Naive thymus-derived CD4-positive, alpha-beta T cell (primary cell): Measurements from ENCODE around the gene GTF3C2. TPM values are rescaled to one million over a fixed set of nuclear protein-coding genes. Genes with fewer than 3 reads are reported as not detected.

Source experiments
- ATAC-seq: fragments of 150-1000 bp; cut with Tn5 transposase; 2 replicates; pipeline ENCODE4 v1.10.0; 2021; ENCODE audit warnings: mild to moderate bottlenecking, moderate library complexity
- CTCF ChIA-PET: fragments of 350-600 bp; sonication (Branson Sonifier 250); formaldehyde crosslinking; loops from one replicate; lab custom pipeline; 2021; ENCODE audit warnings: antibody characterized with exemption; lab: Charles Lee
- POLR2A ChIA-PET: fragments of 350-600 bp; sonication (Branson Sonifier 250); formaldehyde crosslinking; loops from one replicate; lab custom pipeline; 2021; ENCODE audit warnings: antibody characterized with exemption, inconsistent platforms; lab: Charles Lee
- DNase-seq, 9 donors: peaks; one replicate each; pipeline versions ENCODE4 v3.0.0 to v3.0.0-alpha.2; 2020 to 2022; ENCODE audit warnings: mixed read lengths in 1 of 9
- H3K27ac ChIP-seq: one replicate; pipeline ENCODE4 v1.7.0; 2013; ENCODE audit warnings: mild to moderate bottlenecking, low read depth, low read length, moderate library complexity
- H3K27me3 ChIP-seq, 2 donors: one replicate each; pipeline ENCODE4 v1.7.0; 2013; ENCODE audit warnings: low read length in 2 of 2, mild to moderate bottlenecking in 2 of 2, moderate library complexity in 2 of 2; ENCODE audit not compliant: control insufficient read depth in 2 of 2, insufficient read depth in 2 of 2
- H3K36me3 ChIP-seq, 3 experiments: 1 replicate in 2 of 3; 2 replicates in 1 of 3; pipeline ENCODE4 v1.7.0; 2013; ENCODE audit warnings: low read length in 3 of 3, mild to moderate bottlenecking in 3 of 3, moderate library complexity in 1 of 3; ENCODE audit not compliant: insufficient read depth in 3 of 3, control insufficient read depth in 2 of 3
- H3K4me1 ChIP-seq, 2 donors: one replicate each; pipeline ENCODE4 v1.7.0; 2013; ENCODE audit warnings: low read length in 2 of 2, mild to moderate bottlenecking in 2 of 2, moderate library complexity in 1 of 2; ENCODE audit not compliant: control insufficient read depth in 2 of 2, insufficient read depth in 2 of 2
- H3K4me3 ChIP-seq: 2 replicates; pipeline ENCODE4 v1.7.0; 2013; ENCODE audit warnings: mild to moderate bottlenecking, low read length
- H3K9me3 ChIP-seq, 3 experiments: 1 replicate in 2 of 3; 2 replicates in 1 of 3; pipeline ENCODE4 v1.7.0; 2013; ENCODE audit warnings: low read length in 3 of 3; ENCODE audit not compliant: control insufficient read depth in 2 of 3
- H3K27ac Mint-ChIP-seq, 9 donors: one replicate each; pipeline ENCODE4 v1.8.0; 2020 to 2022; ENCODE audit warnings: mixed read lengths in 9 of 9, mild to moderate bottlenecking in 8 of 9, moderate library complexity in 5 of 9, inconsistent platforms in 2 of 9
- H3K27me3 Mint-ChIP-seq, 5 donors: one replicate each; pipeline ENCODE4 v1.8.0; 2021 to 2022; ENCODE audit warnings: mixed read lengths in 5 of 5, mild to moderate bottlenecking in 1 of 5
- H3K36me3 Mint-ChIP-seq, 5 donors: one replicate each; pipeline ENCODE4 v1.8.0; 2020 to 2022; ENCODE audit warnings: mixed read lengths in 5 of 5, mild to moderate bottlenecking in 3 of 5, inconsistent platforms in 1 of 5
- H3K4me1 Mint-ChIP-seq, 7 donors: one replicate each; pipeline ENCODE4 v1.8.0; 2020 to 2022; ENCODE audit warnings: mixed read lengths in 7 of 7, mild to moderate bottlenecking in 3 of 7, inconsistent platforms in 1 of 7
- H3K4me3 Mint-ChIP-seq, 10 donors: one replicate each; pipeline ENCODE4 v1.8.0; 2020 to 2022; ENCODE audit warnings: mild to moderate bottlenecking in 10 of 10, mixed read lengths in 10 of 10, moderate library complexity in 6 of 10, inconsistent platforms in 2 of 10
- H3K9me3 Mint-ChIP-seq, 11 donors: one replicate each; pipeline ENCODE4 v1.8.0; 2020 to 2022; ENCODE audit warnings: mixed read lengths in 11 of 11, mild to moderate bottlenecking in 4 of 11, inconsistent platforms in 1 of 11, moderate library complexity in 1 of 11
- intact Hi-C, 2 donors: fragments of 100-400 bp; cut with micrococcal nuclease; formaldehyde crosslinking; loops; one replicate each; pipeline ENCODE4 v1.15.1; 2023
- polyA plus RNA-seq, 2 donors: library from polyadenylated mRNA; unstranded; fragments of 300-500 nt; fragmentation: Illumina TruSeq; gene quantifications; one replicate each; pipeline ENCODE4 v1.2.3, GENCODE V29; 2021
- total RNA-seq, 6 experiments: library from RNA in 5 of 6; stranded (reverse) in 5 of 6; gene quantifications; 1 replicate in 5 of 6; 2 replicates in 1 of 6; pipeline ENCODE4 v1.2.3 and lab custom pipeline; 2021 to 2026

GTF3C2 gene
- total and polyA plus RNA-seq, 7 experiments from 2014 or later = 26.6 to 106 (median 77.9) TPM

- Histone ChIP-seq H3K4me1 (no peaks in the 10 kb centered on the region), H3K4me3 (no peak overlapping the region), H3K36me3 (no peaks in the 10 kb centered on the region), H3K9me3 (no peaks in the 10 kb centered on the region), H3K27me3 (no peaks in the 10 kb centered on the region), H3K27ac (no peak overlapping the region)
- ATAC-seq = no peak
- Mint-ChIP-seq H3K4me1 (peaks cover 0 to 2% (median 0%) of the 10 kb centered on the region in 7 donors), H3K27me3 (peaks cover 7 to 55% (median 19%) of the 10 kb centered on the region in 5 donors), H3K27ac (no peak overlapping the region), H3K4me3 (no peak overlapping the region), H3K9me3 (no peaks in the 10 kb centered on the region), H3K36me3 (no peaks in the 10 kb centered on the region)
- no peak for DNase-seq
- CTCF ChIA-PET = no interaction called here
- intact Hi-C loops = no loop called here
- POLR2A ChIA-PET = no interaction called here
Observed at GRCh38 chr2:27291865-27292264, 64.7 kb downstream of the GTF3C2 start.

GRCh38 chr2:27290549-27290948 lies 66.0 kb downstream of the GTF3C2 start:
- Mint-ChIP-seq H3K4me3 (no peak overlapping the region), H3K27me3 (peaks cover 5 to 62% (median 16%) of the 10 kb centered on the region in 5 donors), H3K9me3 (no peaks in the 10 kb centered on the region), H3K36me3 (no peaks in the 10 kb centered on the region), H3K4me1 (peaks cover 0 to 2% (median 0%) of the 10 kb centered on the region in 7 donors), H3K27ac (no peak overlapping the region)
- ATAC-seq (no peak), DNase-seq (no peak)
- Histone ChIP-seq H3K4me3 (no peak overlapping the region), H3K4me1 (no peaks in the 10 kb centered on the region), H3K27me3 (no peaks in the 10 kb centered on the region), H3K9me3 (no peaks in the 10 kb centered on the region), H3K27ac (no peak overlapping the region), H3K36me3 (no peaks in the 10 kb centered on the region)
- ChIA-PET CTCF (interaction anchor here (1.0 kb wide), 1 partner anchor 11 kb away, joined by 3 read pairs; no protein-coding TSS in a partner anchor), POLR2A (no interaction called here)
- intact Hi-C loops = no loop called here

GRCh38 chr2:27288610-27289009 lies 68.0 kb downstream of the GTF3C2 start:
- POLR2A ChIA-PET = no interaction called here

GRCh38 chr2:27285481-27285880 lies 71.1 kb downstream of the GTF3C2 start:
- CTCF ChIA-PET = no interaction called here
- H3K27me3 Mint-ChIP-seq = peaks cover 12 to 59% (median 24%) of the 10 kb centered on the region in 5 donors
- POLR2A ChIA-PET = no interaction called here
- ATAC-seq = no peak
- Histone ChIP-seq H3K9me3 (no peaks in the 10 kb centered on the region), H3K36me3 (no peaks in the 10 kb centered on the region), H3K27me3 (no peaks in the 10 kb centered on the region), H3K4me3 (no peak overlapping the region), H3K27ac (no peak overlapping the region), H3K4me1 (no peaks in the 10 kb centered on the region)
- no peak overlapping the region for H3K27ac Mint-ChIP-seq
- H3K4me3 Mint-ChIP-seq = no peak overlapping the region
- no peaks in the 10 kb centered on the region for H3K4me1 Mint-ChIP-seq
- DNase-seq = no peak
- no peaks in the 10 kb centered on the region for H3K36me3 Mint-ChIP-seq
- H3K9me3 Mint-ChIP-seq = no peaks in the 10 kb centered on the region
- intact Hi-C loops = no loop called here

More at GRCh38 chr2:27288610-27289009, 68.0 kb downstream of the GTF3C2 start:
- CTCF ChIA-PET = interaction anchor here (1.2 to 1.7 kb wide), 2 partner anchors 9 to 29 kb away, joined by 3 to 6 read pairs; no protein-coding TSS in a partner anchor
- Mint-ChIP-seq H3K27ac (no peak overlapping the region), H3K36me3 (no peaks in the 10 kb centered on the region), H3K4me3 (no peak overlapping the region), H3K9me3 (no peaks in the 10 kb centered on the region), H3K27me3 (peaks cover 5 to 76% (median 16%) of the 10 kb centered on the region in 5 donors), H3K4me1 (peaks cover 0 to 2% (median 0%) of the 10 kb centered on the region in 7 donors)
- Histone ChIP-seq H3K4me1 (no peaks in the 10 kb centered on the region), H3K9me3 (no peaks in the 10 kb centered on the region), H3K27me3 (no peaks in the 10 kb centered on the region), H3K4me3 (no peak overlapping the region), H3K27ac (no peak overlapping the region), H3K36me3 (no peaks in the 10 kb centered on the region)
- DNase-seq (no peak), ATAC-seq (no peak)
- intact Hi-C loops = no loop called here

GRCh38 chr2:27284996-27285395 lies 71.6 kb downstream of the GTF3C2 start:
- H3K27me3 ChIP-seq = no peaks in the 10 kb centered on the region
- ATAC-seq (no peak), DNase-seq (no peak)
- Mint-ChIP-seq H3K36me3 (no peaks in the 10 kb centered on the region), H3K4me3 (no peak overlapping the region), H3K27ac (no peak overlapping the region), H3K27me3 (peaks cover 12 to 59% (median 26%) of the 10 kb centered on the region in 5 donors), H3K9me3 (no peaks in the 10 kb centered on the region), H3K4me1 (peaks cover 0 to 1% (median under 1%) of the 10 kb centered on the region in 7 donors)
- intact Hi-C loops = no loop called here
- H3K4me3 ChIP-seq = no peak overlapping the region
- H3K4me1 ChIP-seq = no peaks in the 10 kb centered on the region
- H3K27ac ChIP-seq = no peak overlapping the region
- ChIA-PET CTCF (interaction anchor here (1.3 kb wide), 1 partner anchor 62 kb away, joined by 3 read pairs; no protein-coding TSS in a partner anchor), POLR2A (no interaction called here)
- H3K9me3 ChIP-seq = no peaks in the 10 kb centered on the region
- H3K36me3 ChIP-seq = no peaks in the 10 kb centered on the region

- H3K27me3 ChIP-seq = no peaks in the 10 kb centered on the region
- CTCF ChIA-PET = interaction anchor here (0.6 to 1.7 kb wide), 7 partner anchors 10 to 321 kb away, joined by 3 to 6 read pairs (median 4); no protein-coding TSS in a partner anchor
- Mint-ChIP-seq H3K4me3 (peak overlapping the region in 1 of 10 donors; percentile 35), H3K36me3 (no peaks in the 10 kb centered on the region), H3K9me3 (no peaks in the 10 kb centered on the region), H3K27me3 (peaks cover 12 to 47% (median 22%) of the 10 kb centered on the region in 5 donors), H3K27ac (no peak overlapping the region), H3K4me1 (peaks cover 0 to 5% (median 4%) of the 10 kb centered on the region in 7 donors)
- DNase-seq (no peak), ATAC-seq (no peak)
- no peaks in the 10 kb centered on the region for H3K4me1 ChIP-seq
- POLR2A ChIA-PET = interaction anchor here (1.1 kb wide), 1 partner anchor 19 kb away, joined by 3 read pairs; no protein-coding TSS in a partner anchor
- no peak overlapping the region for H3K4me3 ChIP-seq
- no peaks in the 10 kb centered on the region for H3K9me3 ChIP-seq
- intact Hi-C loops = no loop called here
- H3K27ac ChIP-seq = no peak overlapping the region
- H3K36me3 ChIP-seq = no peaks in the 10 kb centered on the region
Observed at GRCh38 chr2:27282892-27283291, 73.7 kb downstream of the GTF3C2 start.
